GM12878 (cell line): ENCODE data around the gene PCGF1. TPM values are rescaled to one million over a fixed set of nuclear protein-coding genes. Genes with fewer than 3 reads are reported as not detected.

Source experiments
- ATAC-seq: fragments of 200-7000 bp; cut with Tn5 transposase; 3 replicates; pipeline ENCODE4 v1.9.1; 2020; ENCODE audit warnings: mild to moderate bottlenecking, moderate library complexity
- BruUV-seq: library from RNA; stranded (reverse); fragments of 400-500 nt; replicated peaks from 2 replicates; lab custom pipeline; 2021; lab: Mats Ljungman, UMichigan
- CTCF ChIA-PET: fragments of 300-600 bp; sonication (Branson Sonifier 250); formaldehyde crosslinking; extraction: SDS; loops from one replicate; lab custom pipeline; 2021; ENCODE audit warnings: inconsistent platforms; lab: Yijun Ruan, JAX
- POLR2A ChIA-PET: fragments of 350-600 bp; formaldehyde crosslinking; extraction: SDS; loops from one replicate; lab custom pipeline; 2021; ENCODE audit warnings: inconsistent platforms; lab: Charles Lee
- RAD21 ChIA-PET: fragments of 300-600 bp; sonication (Branson Sonifier 250); formaldehyde crosslinking; loops from one replicate; lab custom pipeline; 2023; ENCODE audit warnings: antibody characterized with exemption; ENCODE audit not compliant: unreplicated experiment; lab: Charles Lee
- SMC1A ChIA-PET: fragments of 300-600 bp; sonication (Branson Sonifier 250); formaldehyde crosslinking; loops from one replicate; lab custom pipeline; 2023; ENCODE audit not compliant: unreplicated experiment, uncharacterized antibody; lab: Charles Lee
- DNase-seq: peaks from one replicate; pipeline ENCODE4 v3.0.0-alpha.2; 2011; ENCODE audit warnings: low read depth, low spot score
- FAIRE-seq: peaks from 3 replicates; lab custom pipeline; 2011; peaks lifted over from hg19 to GRCh38; lab: Jason Lieb, UNC
- H2AFZ ChIP-seq: 2 replicates; pipeline ENCODE4 v1.6.0; 2011; ENCODE audit warnings: low read depth, low read length, control low read depth; ENCODE audit not compliant: control insufficient read depth
- H3K27ac ChIP-seq: 2 replicates; pipeline ENCODE4 v1.5.1; 2011; ENCODE audit warnings: control low read depth; ENCODE audit not compliant: control insufficient read depth, insufficient read depth
- H3K27me3 ChIP-seq, 2 experiments: replicated peaks in 1 of 2; 2 replicates each; pipeline versions ENCODE4 v1.6.0 to v1.6.1; 2011; ENCODE audit warnings: low read length in 1 of 2; ENCODE audit not compliant: control insufficient read depth in 2 of 2, insufficient read depth in 2 of 2
- H3K36me3 ChIP-seq, 2 experiments: 2 replicates each; pipeline ENCODE4 v1.5.1; 2011; ENCODE audit warnings: low read length in 1 of 2; ENCODE audit not compliant: control insufficient read depth in 2 of 2, insufficient read depth in 2 of 2
- H3K4me1 ChIP-seq: 2 replicates; pipeline ENCODE4 v1.6.1; 2011; ENCODE audit warnings: mild to moderate bottlenecking, low read length, moderate library complexity, mixed read lengths; ENCODE audit not compliant: control insufficient read depth, insufficient read depth
- H3K4me2 ChIP-seq: 2 replicates; pipeline ENCODE4 v1.6.0; 2011; ENCODE audit warnings: control low read depth; ENCODE audit not compliant: control insufficient read depth, insufficient read depth
- H3K4me3 ChIP-seq: fragments of 200-600 bp; sonication (generic); 2 replicates; pipeline ENCODE4 v1.5.1; 2016
- H3K79me2 ChIP-seq: 2 replicates; pipeline ENCODE4 v1.6.0; 2011; ENCODE audit warnings: low read length; ENCODE audit not compliant: control insufficient read depth, insufficient read depth
- H3K9ac ChIP-seq: 2 replicates; pipeline ENCODE4 v1.8.0; 2011; ENCODE audit warnings: low read length, control low read depth, mixed read lengths; ENCODE audit not compliant: control insufficient read depth, insufficient read depth
- H3K9me3 ChIP-seq: replicated peaks from 3 replicates; pipeline ENCODE4 v1.5.1; 2011; ENCODE audit warnings: mild to moderate bottlenecking, low read length; ENCODE audit not compliant: control insufficient read depth, insufficient read depth
- H4K20me1 ChIP-seq: 2 replicates; pipeline ENCODE4 v1.6.0; 2011; ENCODE audit not compliant: control insufficient read depth, insufficient read depth
- ESRRA ChIP-seq: IDR thresholded peaks from 2 replicates; pipeline ENCODE4 v1.6.1; 2012; ENCODE audit warnings: mild to moderate bottlenecking, low read length, improper control_type of control experiment
- GATAD2B ChIP-seq: fragments of 450-650 bp; conservative IDR thresholded peaks from 2 replicates; pipeline ENCODE4 v1.6.1; 2017; ENCODE audit warnings: low read depth, mild to moderate bottlenecking, moderate library complexity
- HDGF ChIP-seq: fragments of 450-650 bp; IDR thresholded peaks from 2 replicates; pipeline ENCODE4 v1.6.1; 2016; ENCODE audit warnings: antibody characterized with exemption
- IKZF1 ChIP-seq: fragments of 450-650 bp; conservative IDR thresholded peaks from 2 replicates; pipeline ENCODE4 v1.6.1; 2017; ENCODE audit warnings: antibody characterized with exemption, mild to moderate bottlenecking
- JUND ChIP-seq: IDR thresholded peaks from 2 replicates; pipeline ENCODE4 v1.6.1; 2012; ENCODE audit warnings: low read depth, mild to moderate bottlenecking, low read length, improper control_type of control experiment, moderate library complexity
- KDM1A ChIP-seq: fragments of 200-600 bp; sonication (generic); IDR thresholded peaks from 2 replicates; pipeline ENCODE4 v1.6.1; 2016; ENCODE audit warnings: borderline replicate concordance
- MXI1 ChIP-seq: fragments of 150-350 bp; IDR thresholded peaks from 2 replicates; pipeline ENCODE4 v1.6.1; 2011; ENCODE audit warnings: low read depth, mild to moderate bottlenecking, inconsistent platforms, low read length, improper control_type of control experiment
- RB1 ChIP-seq: fragments of 450-650 bp; formaldehyde crosslinking; IDR thresholded peaks from 2 replicates; pipeline ENCODE4 v1.6.1; 2017; ENCODE audit warnings: mild to moderate bottlenecking, borderline replicate concordance
- RCOR1 ChIP-seq: conservative IDR thresholded peaks from 2 replicates; pipeline ENCODE4 v1.6.1; 2012; ENCODE audit warnings: low read depth, low read length, improper control_type of control experiment
- SREBF2 ChIP-seq: IDR thresholded peaks from 2 replicates; pipeline ENCODE4 v1.6.1; 2012; ENCODE audit warnings: mild to moderate bottlenecking, low read length
- STAT1 ChIP-seq: fragments of 450-650 bp; conservative IDR thresholded peaks from 2 replicates; pipeline ENCODE4 v1.6.1; 2014; ENCODE audit warnings: antibody characterized with exemption, mild to moderate bottlenecking
- TCF7 ChIP-seq: IDR thresholded peaks from 2 replicates; pipeline ENCODE4 v1.6.1; 2014; ENCODE audit warnings: antibody characterized with exemption, borderline replicate concordance
- ZBTB33 ChIP-seq: fragments of 450-650 bp; IDR thresholded peaks from 2 replicates; pipeline ENCODE4 v1.6.1; 2017; ENCODE audit warnings: mild to moderate bottlenecking
- WGBS: methylation state at CpG from one replicate; pipeline ENCODE4 v1.1.6; 2016; ENCODE audit warnings: low lambda C conversion rate; ENCODE audit not compliant: insufficient replicate concordance, insufficient coverage; ENCODE audit errors: missing lambda C conversion rate; 5-methylcytosine and 5-hydroxymethylcytosine counted together
- in situ Hi-C: fragments of 300-500 bp; cut with MboI; formaldehyde crosslinking; loops from 9 replicates; pipeline ENCODE4 v1.14.3; 2018; ENCODE audit warnings: mixed read lengths
- intact Hi-C: fragments of 100-400 bp; cut with micrococcal nuclease; formaldehyde crosslinking; loops from one replicate; pipeline ENCODE4 v1.14.2; 2022; ENCODE audit not compliant: unreplicated experiment
- polyA plus RNA-seq, 11 experiments: library from polyadenylated mRNA; depleted of rRNA in 4 of 11; unstranded in 6 of 11; stranded (reverse) in 5 of 11; fragments of >200 nt; fragmentation: Nextera tagmentation in 4 of 11; fragmentation: Illumina TruSeq in 1 of 11; extraction: Ambion mirVana in 4 of 11; extraction: Trizol in 1 of 11; gene quantifications; 1 replicate in 1 of 11; 2 replicates in 10 of 11; pipeline versions ENCODE4 v1.2.1 to v1.2.3, GENCODE V29; 2011 to 2016; ENCODE audit warnings: inconsistent platforms in 2 of 11, missing spikeins in 2 of 11, low read depth in 1 of 11
- total RNA-seq, 4 experiments: library from RNA; depleted of rRNA in 3 of 4; stranded (reverse); fragments of >200 nt in 3 of 4; fragmentation: Illumina TruSeq in 1 of 4; extraction: Trizol in 1 of 4; gene quantifications; 2 replicates each; pipeline versions ENCODE4 v1.2.1 to v1.2.3, GENCODE V29; 2013 to 2021
- TF ChIP-seq, protein P1 (sequence below): fragments of 150-350 bp; IDR thresholded peaks from 2 replicates; pipeline ENCODE4 v1.6.1; 2014; ENCODE audit warnings: mild to moderate bottlenecking, low read depth, low read length
- TF ChIP-seq, protein P2 (sequence below): fragments of 450-650 bp; IDR thresholded peaks from 2 replicates; pipeline ENCODE4 v1.6.1; 2017; ENCODE audit warnings: mild to moderate bottlenecking, moderate library complexity

The PCGF1 gene
- total and polyA plus RNA-seq, 10 of the 15 experiments (the other 5 are each of a cell fraction or from before 2014, with no cell fraction given), result 23.1 to 50.8 (median 27.4) TPM

- in situ Hi-C loops (no loop called here), intact Hi-C loops (no loop called here)
- H3K4me1 ChIP-seq, result 0 out of 2 replicates have a peak, but pooled peaks cover 6% of the 10 kb centered on the region
- DNase-seq, result peak; percentile 86
- H3K4me3 ChIP-seq, result peak within 1 kb of the TSS; percentile 89
- H3K4me2 ChIP-seq, result peak within 1 kb of the TSS; percentile 99
- BruUV-seq, result TSS peak; percentile 97
- peaks cover 0 to 3% of the 10 kb centered on the region in 2 experiments; a peak in 2 of 4 replicates for H3K36me3 ChIP-seq
- H4K20me1 ChIP-seq, result no peaks in the 10 kb centered on the region
- ChIA-PET CTCF (interaction anchor here (0.6 to 2.7 kb wide), 10 partner anchors 10 to 223 kb away, joined by 3 to 20 read pairs (median 6); partner anchors contain the start of genes CCDC142 and TTC31), RAD21 (interaction anchor here (0.7 to 2.1 kb wide), 5 partner anchors 10 to 32 kb away, joined by 3 to 20 read pairs (median 4); partner anchors contain the start of genes CCDC142, TTC31 and WBP1), POLR2A (interaction anchor here (0.6 to 2.7 kb wide), 12 partner anchors 9 to 1064 kb away, joined by 3 to 22 read pairs (median 4); partner anchors contain the start of genes CCDC142, INO80B, TTC31 and WBP1), SMC1A (interaction anchor here (0.6 to 2.4 kb wide), 10 partner anchors 10 to 473 kb away, joined by 3 to 11 read pairs (median 4); partner anchors contain the start of genes CCDC142 and TTC31)
- FAIRE-seq, result peak; percentile 87
- 1% methylated on average over 66 of the region's 66 CpGs for WGBS
- peak; percentile 94 for ATAC-seq
- peak within 1 kb of the TSS; percentile 85 for H3K9ac ChIP-seq
- no peaks in the 10 kb centered on the region for H3K9me3 ChIP-seq
- peak within 1 kb of the TSS; percentile 91 for H2AFZ ChIP-seq
- peak within 1 kb of the TSS; percentile 93 for H3K27ac ChIP-seq
- peaks cover 10% of the 10 kb centered on the region for H3K79me2 ChIP-seq
- no peaks in the 10 kb centered on the region for H3K27me3 ChIP-seq
- TF ChIP-seq, protein P1, sequence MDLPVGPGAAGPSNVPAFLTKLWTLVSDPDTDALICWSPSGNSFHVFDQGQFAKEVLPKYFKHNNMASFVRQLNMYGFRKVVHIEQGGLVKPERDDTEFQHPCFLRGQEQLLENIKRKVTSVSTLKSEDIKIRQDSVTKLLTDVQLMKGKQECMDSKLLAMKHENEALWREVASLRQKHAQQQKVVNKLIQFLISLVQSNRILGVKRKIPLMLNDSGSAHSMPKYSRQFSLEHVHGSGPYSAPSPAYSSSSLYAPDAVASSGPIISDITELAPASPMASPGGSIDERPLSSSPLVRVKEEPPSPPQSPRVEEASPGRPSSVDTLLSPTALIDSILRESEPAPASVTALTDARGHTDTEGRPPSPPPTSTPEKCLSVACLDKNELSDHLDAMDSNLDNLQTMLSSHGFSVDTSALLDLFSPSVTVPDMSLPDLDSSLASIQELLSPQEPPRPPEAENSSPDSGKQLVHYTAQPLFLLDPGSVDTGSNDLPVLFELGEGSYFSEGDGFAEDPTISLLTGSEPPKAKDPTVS, result no peak
- TF ChIP-seq HDGF (peak; percentile 71; the same call in 1 of the 2 replicates), STAT1 (peak; percentile 88; the same call in 1 of the 2 replicates), RB1 (peak; percentile 54; the same call in 1 of the 2 replicates), TCF7 (peak; percentile 68; the same call in 1 of the 2 replicates), ESRRA (no peak), GATAD2B (no peak), RCOR1 (no peak), ZBTB33 (no peak), KDM1A (no peak), SREBF2 (0 out of 2 replicates have a peak, but pooled peaks have one; percentile 50), MXI1 (peak; percentile 86), IKZF1 (peak; percentile 89), JUND (no peak)
- TF ChIP-seq, protein P2, sequence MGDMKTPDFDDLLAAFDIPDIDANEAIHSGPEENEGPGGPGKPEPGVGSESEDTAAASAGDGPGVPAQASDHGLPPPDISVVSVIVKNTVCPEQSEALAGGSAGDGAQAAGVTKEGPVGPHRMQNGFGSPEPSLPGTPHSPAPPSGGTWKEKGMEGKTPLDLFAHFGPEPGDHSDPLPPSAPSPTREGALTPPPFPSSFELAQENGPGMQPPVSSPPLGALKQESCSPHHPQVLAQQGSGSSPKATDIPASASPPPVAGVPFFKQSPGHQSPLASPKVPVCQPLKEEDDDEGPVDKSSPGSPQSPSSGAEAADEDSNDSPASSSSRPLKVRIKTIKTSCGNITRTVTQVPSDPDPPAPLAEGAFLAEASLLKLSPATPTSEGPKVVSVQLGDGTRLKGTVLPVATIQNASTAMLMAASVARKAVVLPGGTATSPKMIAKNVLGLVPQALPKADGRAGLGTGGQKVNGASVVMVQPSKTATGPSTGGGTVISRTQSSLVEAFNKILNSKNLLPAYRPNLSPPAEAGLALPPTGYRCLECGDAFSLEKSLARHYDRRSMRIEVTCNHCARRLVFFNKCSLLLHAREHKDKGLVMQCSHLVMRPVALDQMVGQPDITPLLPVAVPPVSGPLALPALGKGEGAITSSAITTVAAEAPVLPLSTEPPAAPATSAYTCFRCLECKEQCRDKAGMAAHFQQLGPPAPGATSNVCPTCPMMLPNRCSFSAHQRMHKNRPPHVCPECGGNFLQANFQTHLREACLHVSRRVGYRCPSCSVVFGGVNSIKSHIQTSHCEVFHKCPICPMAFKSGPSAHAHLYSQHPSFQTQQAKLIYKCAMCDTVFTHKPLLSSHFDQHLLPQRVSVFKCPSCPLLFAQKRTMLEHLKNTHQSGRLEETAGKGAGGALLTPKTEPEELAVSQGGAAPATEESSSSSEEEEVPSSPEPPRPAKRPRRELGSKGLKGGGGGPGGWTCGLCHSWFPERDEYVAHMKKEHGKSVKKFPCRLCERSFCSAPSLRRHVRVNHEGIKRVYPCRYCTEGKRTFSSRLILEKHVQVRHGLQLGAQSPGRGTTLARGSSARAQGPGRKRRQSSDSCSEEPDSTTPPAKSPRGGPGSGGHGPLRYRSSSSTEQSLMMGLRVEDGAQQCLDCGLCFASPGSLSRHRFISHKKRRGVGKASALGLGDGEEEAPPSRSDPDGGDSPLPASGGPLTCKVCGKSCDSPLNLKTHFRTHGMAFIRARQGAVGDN, result peak; percentile 100
These were observed 35.2 kb downstream of the PCGF1 start, which contains the start of gene MRPL53 for GRCh38 chr2:74472086-74472944. MRPL53 (minus strand) TSS chr2:74472680; CDS start chr2:74472660, 20 bp downstream.
